GM19043 (cell line): Measurements from ENCODE around the gene XPA.
"Not testable (repeated sequence)": the region's sequence is repeated elsewhere in the genome, so short reads cannot be mapped to it uniquely, and the experiment has no call there.

Source experiments
- ATAC-seq: cut with Tn5 transposase; IDR thresholded peaks from one replicate; pipeline ENCODE4 v1.9.1; 2021; ENCODE audit warnings: low read depth; ENCODE audit not compliant: unreplicated experiment

XPA gene

DNA sequence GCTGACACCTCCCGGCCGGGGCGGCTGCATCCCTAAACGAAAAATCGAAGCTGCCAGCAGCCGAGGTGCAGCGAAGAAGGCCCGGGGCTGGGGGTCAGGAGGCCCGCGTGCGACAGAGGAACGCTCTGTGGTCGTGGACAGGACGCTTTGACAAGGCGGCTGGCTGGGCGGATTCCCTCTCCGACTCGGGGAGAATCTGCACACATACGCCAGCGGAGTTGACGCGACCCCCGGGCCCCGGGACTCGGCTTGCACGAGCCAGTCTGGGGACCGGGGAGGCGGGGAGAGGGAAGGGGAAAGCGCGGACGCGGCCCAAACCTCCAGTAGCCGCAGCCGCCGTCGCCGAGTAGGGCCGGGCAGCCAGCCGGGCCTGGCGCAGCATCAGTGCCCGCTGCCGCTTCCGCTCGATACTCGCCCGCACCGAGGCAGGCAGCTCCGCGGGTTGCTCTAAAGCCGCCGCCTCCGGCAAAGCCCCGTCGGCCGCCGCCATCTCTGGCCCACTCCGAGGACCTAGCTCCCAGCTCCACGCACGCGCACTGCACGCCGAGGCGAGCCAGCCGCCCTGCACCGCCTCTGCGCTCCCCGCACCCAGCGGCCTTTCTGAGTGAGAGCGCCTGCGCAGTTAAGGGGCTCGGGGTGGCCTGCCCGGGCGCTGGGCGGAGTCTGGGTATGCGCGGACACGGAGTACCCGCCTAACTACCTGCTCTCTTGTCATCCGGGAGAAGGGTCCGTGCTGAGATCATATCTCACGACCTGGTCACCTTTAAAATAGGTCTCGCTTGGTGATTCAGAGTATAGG lies at the start of gene XPA:
Gene XPA, minus strand, starts transcription at position 538 of the 799 bp plus-strand sequence. Its CDS starts 48 bp downstream, at position 490.
- peak; percentile 89 for ATAC-seq

GRCh38 chr9:97744710-97745708 lies 47.9 kb upstream of the XPA start:
- no peak for ATAC-seq

DNA sequence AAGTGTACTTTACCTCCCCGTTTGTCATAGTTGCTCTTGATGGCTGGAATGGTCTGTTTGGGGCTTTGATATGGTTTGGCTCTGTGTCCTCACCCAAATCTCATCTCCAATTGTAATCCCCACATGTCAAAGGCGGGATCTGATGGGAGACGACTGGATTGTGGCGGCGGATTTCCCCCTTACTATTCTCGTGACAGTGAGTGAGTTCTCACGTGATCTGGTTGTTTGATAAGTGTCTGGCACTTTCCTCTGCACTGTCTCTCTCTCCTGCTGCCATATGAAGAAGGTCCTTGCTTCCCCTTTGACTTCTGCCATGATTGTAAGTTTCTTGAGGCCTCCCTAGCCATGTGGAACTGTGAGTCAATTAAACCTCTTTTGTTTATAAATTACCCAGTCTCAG lies 46.9 kb upstream of the XPA start:
- not testable (repeated sequence) for ATAC-seq

- no peak for ATAC-seq
Measured at GRCh38 chr9:97742545-97742944, 45.4 kb upstream of the XPA start.

GRCh38 chr9:97741947-97742346 lies 44.8 kb upstream of the XPA start:
- no peak for ATAC-seq

- no peak for ATAC-seq
Measured at GRCh38 chr9:97740848-97741821, 44.0 kb upstream of the XPA start.

GRCh38 chr9:97737429-97737828 lies 40.3 kb upstream of the XPA start:
- ATAC-seq = no peak

GRCh38 chr9:97735070-97735600 lies 38.0 kb upstream of the XPA start:
- ATAC-seq = no peak

DNA sequence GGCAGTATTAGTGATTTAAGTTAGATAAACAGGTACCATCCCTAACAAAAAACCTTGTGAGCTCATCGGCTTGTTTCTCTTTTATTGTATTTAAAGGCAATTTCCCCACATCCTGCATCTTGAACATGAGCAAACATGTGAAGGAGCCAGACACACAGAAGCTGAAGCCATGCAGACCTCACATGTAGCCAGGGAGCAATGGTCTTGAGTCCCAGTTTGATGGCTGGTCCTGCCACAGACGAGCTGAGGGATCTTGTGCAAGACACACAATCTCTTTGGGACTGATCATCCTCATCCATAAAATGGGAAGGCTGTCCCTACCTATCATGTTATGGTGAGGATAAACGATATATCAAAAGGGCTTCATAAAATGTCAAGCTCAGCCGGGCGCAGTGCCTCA lies 29.6 kb upstream of the XPA start:
- no peak for ATAC-seq

GRCh38 chr9:97723819-97724218 lies 26.7 kb upstream of the XPA start:
- ATAC-seq = no peak

DNA sequence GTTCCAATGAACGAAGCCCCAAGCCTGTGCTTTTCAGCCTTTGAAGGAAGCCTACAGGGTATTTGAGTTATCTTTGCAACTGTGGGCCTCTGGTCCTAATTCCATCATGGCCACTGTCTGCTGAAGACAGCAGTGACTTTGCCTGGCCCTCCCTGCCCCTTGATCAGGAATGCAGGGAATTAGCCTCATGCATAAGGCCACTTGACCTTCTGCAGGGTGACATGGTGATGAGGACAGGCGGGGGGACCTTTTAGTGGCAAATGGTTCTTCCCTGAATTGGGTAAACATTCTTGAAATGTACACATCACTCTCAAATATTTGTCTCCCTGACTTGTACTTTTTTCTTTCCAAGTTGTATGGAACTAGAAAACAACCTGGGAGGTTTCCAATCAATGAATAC lies 25.2 kb upstream of the XPA start:
- ATAC-seq = no peak

DNA sequence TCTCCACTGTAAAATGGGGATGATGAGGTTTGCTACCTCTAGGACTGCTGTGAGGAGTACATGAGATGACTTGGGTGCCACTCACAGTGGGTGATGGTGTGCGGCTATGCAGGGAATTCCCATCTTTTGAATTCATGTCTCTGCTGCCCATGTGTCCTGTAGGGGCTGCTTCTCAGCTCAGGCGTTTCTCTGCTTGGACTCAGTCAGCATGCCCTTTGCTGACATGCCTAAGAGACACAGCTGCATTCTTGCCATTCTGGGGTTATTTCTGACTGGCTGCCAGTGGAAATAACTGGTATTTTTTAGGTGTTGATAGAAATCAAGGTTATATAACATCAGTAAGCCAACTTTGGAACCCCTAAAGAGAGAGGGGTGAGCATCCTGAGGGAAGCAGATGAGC lies 24.3 kb upstream of the XPA start:
- ATAC-seq = no peak

- ATAC-seq = no peak
Measured at GRCh38 chr9:97717866-97718265, 20.7 kb upstream of the XPA start.

DNA sequence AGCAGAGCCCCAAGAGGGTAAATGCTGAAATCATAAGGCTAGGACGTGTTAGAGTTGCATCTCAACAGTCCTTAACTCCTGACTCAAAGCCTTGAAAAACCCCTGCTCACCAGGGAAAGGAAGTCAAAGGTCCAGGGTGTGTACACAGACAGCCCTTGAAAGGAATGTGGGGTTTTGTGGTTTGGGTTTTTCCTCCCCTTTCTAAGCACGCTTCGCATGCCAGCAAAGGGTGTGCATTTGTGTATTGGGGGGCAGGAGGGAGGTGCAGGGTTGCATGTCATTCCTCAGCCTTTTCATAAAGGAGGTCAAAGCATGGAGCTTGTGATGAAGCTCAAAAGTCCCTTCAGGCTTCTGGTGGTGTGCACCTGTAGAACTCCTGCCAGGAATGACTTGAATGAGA lies 17.3 kb upstream of the XPA start:
- ATAC-seq = no peak

- no peak for ATAC-seq
Measured at GRCh38 chr9:97711223-97711626, 14.1 kb upstream of the XPA start.

GRCh38 chr9:97710356-97711222 lies 13.4 kb upstream of the XPA start:
- peak; percentile 57 for ATAC-seq

DNA sequence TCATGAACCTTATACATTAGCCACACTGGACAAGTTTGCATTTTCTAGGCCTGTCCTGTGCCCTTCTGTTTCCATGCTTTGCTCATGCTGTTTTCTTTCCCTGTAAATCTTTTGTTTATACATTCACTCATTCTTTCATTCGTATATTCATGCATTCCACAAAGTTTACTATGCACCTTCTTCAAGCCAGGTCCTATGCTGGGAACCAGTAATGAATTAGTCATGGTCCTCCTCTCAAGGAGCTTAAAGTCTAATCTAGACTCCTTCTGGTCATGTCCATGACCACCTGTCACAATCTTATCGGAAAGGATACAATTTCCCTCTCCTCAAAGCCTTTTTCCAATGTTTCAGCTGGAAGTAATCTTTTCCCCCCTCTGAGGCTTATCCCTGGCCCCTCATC lies 9.1 kb upstream of the XPA start:
- no peak for ATAC-seq

DNA sequence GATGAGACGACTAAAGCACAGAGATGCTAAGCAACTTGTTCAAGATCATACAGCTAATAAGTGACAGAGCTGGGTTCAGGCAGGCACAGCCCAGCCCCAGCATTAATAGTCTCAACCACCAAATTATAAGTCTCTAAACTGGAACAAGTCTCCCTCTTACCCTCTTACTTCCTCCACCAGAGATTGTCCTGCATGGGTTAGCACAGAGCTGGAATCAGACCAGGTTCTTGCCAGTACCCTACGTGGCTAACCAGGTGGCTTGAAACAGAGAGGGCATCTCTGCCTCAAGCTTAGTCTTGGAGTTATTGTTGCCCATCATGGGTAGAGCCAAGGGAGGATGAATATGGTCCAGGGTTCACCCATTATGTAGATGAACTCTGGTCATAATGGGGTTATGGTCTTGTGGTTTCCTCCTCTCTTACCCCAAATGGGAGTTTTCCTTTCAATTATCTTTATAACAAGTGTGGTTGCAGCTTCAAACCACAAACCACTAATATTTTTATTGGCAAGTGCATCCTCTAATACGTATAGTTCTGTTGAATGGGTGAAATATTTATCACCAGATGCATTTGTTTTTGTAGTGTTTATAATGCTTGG lies 8.3 kb upstream of the XPA start:
- no peak for ATAC-seq

DNA sequence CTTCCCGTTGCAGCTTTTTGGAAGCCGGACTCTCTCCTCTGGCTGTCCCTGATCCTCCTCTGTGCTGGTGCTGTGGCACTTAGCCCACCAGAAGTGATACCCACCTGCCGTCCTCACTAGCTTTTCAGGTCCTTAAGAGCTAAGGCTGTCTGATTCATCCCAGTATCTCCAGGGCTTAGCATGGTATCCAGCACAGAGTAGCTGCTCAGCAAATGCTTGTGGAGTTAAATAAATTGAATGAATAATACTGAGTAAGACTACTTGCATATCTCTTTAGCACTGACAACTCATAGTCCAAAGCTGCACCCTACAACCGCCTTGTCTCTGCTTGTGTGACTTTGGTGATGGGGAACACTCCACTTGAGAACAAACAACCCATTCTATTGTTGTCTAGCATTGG lies 7.7 kb upstream of the XPA start:
- no peak for ATAC-seq
